Colon (tissue), 2 donors: ENCODE results near the gene ZNF677.
"Not testable (repeated sequence)": the region's sequence is repeated elsewhere in the genome, so short reads cannot be mapped to it uniquely, and the experiment has no call there.

Experiments
- FAIRE-seq: peaks from 2 replicates; lab custom pipeline; 2012; peaks lifted over from hg19 to GRCh38; lab: Jason Lieb, UNC
- donor health status: control.
- donor health status: control.

Gene ZNF677

DNA sequence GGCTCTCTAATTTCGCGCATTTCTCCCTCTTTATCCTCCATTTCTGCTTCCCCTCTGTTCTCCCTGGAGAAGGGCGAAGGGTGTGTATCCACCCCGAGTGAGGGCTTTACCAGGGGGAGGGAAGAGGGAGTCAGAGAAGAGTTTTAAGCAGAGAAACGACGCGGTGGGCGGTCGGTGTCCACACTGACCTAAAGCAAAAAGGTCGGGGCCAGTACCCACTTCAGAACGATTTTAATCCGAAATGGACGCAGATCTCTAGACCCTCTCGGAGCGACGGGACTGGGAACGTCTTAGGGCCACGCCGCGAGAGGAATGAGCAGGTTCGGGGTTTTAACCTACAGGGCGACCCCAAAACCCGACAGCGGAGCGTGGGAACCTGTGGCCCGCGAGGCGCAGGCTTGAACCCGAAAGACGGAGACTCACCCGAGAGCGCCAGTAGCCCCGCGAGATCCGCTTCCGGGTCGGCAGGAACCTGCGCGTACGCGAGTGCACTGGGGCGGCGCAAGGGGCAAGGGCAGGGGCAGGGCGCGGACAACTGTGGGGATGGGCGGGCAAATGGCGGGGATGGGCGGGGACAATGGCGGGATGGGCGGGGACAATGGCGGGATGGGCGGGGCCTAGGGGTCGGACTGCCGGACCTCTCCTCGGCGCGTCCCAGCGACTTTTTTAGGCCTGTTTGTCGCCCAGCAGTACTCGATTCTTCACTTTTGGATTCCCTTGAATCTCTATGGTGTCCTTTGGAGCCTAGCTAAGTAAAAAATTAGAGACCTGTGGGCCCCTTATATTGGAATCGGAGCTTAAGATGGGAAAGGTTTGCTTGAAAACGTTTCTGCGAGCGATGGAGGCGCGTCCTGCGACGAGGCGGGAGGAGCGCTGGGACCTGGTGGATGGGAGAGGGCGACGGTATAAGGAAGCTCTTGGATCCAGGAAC is at the start of gene ZNF677:
TSS of gene ZNF677 (minus strand) at position 463 of the 931 bp plus-strand sequence. CDS start 3,323 bp downstream, outside the sequence.
- FAIRE-seq = no peak

DNA sequence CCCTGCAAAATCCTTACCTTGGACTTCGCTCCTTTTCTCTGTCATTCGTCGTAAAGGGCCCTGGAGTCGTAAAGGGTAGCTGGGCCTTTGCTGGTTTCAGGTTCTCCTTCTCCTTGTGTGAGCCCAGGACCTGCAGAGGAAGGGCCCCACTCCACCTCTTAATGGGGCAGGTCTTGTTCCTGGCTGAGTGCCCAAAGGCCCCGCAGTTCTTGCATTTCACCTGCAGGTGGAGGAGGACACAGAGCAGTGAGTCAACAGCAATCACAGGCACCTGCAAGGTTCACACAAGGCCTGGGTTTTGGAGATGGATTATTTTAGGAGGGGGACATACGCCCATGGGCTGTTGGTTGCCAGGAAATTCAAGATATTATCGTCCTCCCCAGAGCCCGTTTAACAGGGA is 46.7 kb upstream of the ZNF677 start:
- FAIRE-seq = not testable (repeated sequence)

DNA sequence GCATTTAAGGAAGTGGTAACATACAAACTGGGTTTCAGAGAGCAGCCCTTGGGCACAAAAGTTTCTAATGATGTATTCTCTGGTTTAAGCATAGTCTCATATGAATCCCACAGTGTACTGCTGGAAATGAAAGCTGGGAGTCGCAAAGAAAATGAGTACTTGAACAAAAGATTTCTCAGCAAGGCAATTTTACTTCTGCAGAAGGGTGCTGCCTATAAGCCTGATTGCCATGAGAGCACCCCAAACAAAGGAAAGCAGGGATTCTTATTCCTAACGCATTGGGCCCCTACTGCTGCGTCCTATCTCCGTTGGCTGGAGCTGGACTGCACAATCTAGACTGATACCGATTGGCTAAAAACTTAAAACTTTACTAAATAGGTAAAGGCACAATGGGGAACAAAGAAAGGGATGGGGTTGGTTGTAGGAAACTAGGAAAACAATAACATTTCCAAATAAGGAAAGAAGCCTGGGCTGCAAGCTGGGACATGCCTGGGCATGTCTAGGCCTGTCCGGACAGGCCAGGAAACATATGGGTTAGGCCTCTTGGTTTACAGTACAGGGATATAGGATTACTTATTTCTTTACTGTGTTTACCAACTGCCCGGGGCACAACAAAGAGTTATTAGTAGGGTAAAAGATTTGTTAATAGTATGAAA is 40.2 kb upstream of the ZNF677 start:
- no peak for FAIRE-seq

DNA sequence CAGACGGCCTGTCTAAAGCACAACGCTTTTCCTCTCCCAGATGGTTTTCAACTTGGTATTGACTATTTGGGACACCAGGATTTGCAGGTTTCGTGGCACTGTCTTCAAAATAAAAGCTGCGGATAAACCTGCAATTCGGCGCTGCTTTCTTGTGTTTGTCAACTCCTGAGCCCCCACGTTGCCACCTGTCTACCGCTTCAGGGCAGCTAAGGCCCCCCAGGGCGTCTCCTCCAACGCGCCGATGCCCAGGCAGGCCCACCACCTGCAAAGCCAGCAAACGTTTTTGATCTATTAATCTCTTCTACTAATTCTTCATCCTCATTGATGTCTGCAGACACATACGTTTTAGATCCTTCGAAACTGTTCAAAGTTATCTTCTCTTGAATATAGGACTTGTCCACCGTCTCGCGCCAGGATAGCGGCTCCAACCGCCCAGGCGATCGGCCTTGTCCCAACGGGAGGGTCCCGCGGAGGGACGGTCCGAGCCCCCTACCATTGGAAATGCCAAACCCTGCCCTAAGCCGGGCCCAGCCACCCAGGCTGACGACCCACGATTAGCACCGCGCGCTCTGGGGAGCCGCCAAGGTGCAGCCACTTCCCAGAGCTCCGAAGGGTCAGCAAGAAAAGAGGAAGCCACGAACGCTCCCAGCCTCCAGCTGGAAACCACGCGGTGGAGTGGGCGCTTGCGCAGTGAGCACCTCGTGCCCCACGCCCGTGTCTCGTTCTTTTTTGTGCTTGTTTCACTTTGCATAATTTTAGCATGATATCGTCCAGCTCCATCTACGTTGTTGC is 36.3 kb upstream of the ZNF677 start:
- FAIRE-seq = no peak

DNA sequence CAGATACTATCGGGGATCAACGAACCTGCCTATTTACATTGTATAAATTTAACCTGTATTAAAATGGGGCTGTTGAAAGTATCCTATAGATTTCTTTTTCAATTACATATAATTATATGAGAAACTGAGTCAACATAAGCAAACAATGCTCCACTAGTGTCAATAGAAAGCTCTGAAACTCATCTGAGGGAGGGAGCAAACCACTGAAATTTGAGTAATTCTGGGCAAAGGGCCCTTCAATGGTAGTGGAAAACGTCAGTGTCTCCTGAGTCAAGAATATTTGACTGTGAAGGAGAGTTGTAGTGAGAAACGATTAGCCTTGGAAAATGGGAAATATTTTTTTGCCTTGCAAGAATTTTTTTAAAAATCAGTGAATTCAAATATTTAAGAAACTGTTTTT is 30.4 kb upstream of the ZNF677 start:
- no peak for FAIRE-seq

DNA sequence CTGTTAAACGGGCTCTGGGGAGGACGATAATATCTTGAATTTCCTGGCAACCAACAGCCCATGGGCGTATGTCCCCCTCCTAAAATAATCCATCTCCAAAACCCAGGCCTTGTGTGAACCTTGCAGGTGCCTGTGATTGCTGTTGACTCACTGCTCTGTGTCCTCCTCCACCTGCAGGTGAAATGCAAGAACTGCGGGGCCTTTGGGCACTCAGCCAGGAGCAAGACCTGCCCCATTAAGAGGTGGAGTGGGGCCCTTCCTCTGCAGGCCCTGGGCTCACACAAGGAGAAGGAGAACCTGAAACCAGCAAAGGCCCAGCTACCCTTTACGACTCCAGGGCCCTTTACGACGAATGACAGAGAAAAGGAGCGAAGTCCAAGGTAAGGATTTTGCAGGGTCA is 27.3 kb upstream of the ZNF677 start:
- FAIRE-seq = not testable (repeated sequence)

DNA sequence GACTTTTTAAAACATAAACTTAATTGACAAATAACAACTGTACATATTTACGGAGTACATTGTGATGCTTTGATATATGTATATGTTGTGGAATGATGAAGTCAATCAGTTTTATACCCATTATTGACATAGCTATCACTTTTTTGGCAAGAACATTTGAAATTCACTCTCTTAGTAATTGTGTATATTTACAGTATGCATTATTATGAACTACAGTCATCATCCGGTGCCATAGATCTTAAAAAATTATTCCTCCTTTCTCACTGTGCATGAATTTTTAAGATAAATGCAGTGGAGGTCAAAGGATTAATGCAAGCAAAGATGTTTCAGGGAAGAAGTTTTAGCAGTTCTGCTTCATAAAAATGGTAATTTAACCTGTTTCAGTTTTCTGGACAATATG is 20.8 kb upstream of the ZNF677 start:
- FAIRE-seq = no peak

DNA sequence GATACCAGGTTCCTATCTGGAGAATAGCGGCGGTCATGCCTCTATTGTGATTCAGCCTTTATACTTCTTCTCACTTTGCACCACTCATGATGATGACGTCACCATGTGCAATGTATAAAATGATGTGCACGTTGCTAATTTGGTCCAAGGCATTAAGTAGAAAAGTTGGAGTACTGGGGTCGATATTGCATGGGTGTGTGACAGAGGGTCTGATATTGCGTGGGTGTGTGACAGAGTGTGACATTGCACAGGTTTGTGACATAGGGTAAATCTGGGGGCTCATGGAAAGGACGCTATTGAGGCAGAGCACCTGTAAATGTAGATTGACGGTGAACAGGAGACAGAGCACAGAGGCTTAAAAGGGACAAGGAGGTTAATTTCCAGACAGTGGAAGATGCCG is 17.4 kb upstream of the ZNF677 start:
- FAIRE-seq = no peak

DNA sequence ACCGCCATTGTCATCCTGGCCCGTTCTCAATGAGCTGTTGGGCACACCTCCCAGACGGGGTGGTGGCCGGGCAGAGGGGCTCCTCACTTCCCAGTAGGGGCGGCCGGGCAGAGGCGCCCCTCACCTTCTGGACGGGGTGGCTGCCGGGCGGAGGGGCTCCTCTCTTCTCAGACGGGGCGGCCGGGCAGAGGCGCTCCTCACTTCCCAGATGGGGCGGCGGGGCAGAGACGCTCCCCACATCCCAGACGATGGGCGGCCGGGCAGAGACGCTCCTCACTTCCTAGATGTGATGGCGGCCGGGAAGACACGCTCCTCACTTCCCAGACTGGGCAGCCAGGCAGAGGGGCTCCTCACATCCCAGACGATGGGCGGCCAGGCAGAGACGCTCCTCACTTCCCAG is 15.2 kb upstream of the ZNF677 start:
- not testable (repeated sequence) for FAIRE-seq

DNA sequence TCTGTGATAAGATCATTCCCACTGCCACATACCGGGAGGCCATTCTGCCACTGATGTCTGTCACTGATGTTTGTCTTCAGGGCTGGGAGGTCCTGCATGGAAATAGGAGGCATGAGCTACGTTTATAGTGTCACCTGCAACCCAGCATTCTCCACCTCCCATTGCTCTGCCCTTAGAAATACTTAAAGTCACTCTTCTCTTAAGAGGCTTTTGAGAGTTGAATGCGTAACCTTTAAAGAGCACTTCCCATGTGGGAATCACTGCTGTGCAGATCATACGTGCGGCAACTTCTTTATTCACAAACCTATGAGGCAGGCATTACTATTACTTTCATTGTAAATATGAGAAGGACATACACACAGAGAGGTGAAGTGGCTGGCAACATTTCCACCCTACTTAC is 12.9 kb upstream of the ZNF677 start, which contains the start of gene VN1R4:
TSS of gene VN1R4 (minus strand) at position 101 of the 400 bp plus-strand sequence. CDS start at position 43, 58 bp downstream.
- not testable (repeated sequence) for FAIRE-seq

DNA sequence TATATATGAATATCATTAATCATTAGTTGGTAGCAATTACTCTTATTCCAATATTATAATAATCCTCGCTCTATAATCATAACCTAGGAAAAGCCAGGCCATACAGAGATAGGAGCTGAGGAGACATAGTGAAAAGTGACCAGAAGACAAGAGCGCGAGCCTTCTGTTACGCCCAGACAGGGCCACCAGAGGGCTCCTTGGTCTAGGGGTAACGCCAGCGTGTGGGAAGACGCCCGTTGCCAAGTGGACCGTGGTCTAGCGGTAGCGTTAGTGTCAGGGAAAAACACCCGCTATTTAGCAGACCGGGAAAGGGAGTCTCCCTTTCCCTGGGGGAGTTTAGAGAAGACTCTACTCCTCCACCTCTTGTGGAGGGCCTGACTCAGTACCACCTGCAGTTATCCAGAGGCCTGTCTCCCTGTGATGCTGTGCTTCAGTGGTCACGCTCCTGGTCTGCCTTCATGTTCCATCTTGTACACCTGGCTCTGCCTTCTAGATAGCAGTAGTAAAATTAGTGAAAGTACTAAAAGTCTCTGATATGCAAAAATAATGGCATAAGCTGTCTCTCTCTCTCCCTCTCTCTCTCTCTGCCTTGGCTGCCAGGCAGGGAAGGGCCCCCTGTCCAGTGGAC is 3.2 kb upstream of the ZNF677 start, which contains the start of gene VN1R2:
TSS of gene VN1R2 (plus strand) at position 578 of the 628 bp plus-strand sequence. CDS start 84 bp downstream, outside the sequence.
- FAIRE-seq = not testable (repeated sequence)

DNA sequence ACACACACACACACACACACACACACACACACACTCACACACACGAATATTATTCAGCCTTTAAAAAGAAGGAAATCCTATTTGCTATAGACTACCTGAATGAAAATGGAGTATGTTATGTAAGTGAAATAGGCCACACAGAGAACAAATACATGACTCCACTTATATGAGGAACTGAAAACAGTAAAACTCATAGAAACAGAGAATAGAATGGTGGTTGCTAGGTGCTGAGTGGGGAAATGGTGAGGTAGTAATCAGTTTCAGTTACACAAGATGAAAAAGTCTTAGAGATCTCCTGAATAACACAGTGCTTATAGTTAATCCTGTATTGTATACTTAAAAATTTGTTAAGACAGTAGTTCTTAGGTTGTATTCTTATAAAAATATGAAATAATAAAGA is 8.2 kb downstream of the ZNF677 start:
- no peak for FAIRE-seq

DNA sequence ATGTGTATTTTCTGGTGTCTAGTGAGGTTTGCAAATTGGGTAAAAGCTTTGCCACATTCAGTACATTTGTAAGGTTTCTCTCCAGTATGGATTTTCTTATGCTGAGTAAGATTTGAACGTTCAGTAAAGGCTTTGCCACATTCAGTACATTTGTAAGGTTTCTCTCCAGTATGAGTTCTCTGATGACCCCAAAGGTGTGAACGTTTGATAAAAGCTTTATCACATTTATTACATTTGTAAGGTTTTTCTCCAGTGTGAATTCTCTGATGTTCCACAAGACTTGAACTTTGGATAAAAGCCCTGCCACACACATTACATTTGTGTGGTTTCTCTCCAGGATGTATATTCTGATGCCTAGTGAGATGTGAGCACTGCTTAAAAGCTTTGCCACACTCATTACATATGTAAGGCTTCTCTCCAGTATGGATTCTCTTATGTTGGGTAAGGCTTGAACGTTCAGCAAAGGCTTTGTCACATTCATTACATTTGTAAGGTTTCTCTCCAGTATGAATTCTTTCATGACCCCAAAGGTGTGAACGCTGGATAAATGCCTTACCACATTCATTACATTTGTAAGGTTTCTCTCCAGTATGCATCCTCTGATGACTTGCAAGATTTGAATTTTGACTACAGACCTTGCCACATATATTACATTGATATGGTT is 17.4 kb downstream of the ZNF677 start:
- FAIRE-seq = no peak

DNA sequence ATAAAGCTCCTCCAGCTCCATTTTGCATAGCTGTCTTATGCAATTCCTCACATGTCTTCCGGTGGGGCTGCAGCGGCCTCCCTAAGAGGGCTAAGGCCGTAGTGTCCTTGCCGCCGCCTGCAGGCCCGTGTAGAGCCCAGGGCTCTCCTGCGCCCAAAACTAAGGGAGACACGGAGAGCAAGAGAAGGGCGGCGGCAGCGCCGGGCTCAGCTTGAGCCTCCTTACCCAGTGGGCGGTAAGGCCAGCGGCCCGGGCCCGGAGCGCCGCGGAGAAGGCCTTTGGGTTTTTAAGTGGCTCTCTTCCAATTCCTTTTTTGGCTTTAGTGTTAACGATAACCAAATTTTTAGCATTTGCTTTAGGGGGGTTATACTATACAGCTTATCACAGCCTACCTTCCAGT is 30.1 kb downstream of the ZNF677 start:
- FAIRE-seq = no peak

DNA sequence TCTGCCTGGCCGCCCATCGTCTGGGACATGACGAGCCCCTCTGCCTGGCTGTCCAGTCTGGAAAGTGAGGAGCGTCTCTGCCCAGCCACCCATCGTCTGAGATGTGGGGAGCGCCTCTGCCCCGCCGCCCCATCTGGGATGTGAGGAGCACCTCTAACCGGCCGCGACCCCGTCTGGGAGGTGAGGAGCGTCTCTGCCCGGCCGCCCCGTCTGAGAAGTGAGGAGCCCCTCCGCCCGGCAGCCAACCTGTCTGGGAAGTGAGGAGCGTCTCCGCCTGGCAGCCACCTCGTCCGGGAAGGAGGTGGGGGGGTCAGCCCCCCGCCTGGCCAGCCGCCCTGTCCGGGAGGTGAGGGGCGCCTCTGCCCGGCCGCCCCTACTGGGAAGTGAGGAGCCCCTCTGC is 32.0 kb downstream of the ZNF677 start:
- not testable (repeated sequence) for FAIRE-seq

DNA sequence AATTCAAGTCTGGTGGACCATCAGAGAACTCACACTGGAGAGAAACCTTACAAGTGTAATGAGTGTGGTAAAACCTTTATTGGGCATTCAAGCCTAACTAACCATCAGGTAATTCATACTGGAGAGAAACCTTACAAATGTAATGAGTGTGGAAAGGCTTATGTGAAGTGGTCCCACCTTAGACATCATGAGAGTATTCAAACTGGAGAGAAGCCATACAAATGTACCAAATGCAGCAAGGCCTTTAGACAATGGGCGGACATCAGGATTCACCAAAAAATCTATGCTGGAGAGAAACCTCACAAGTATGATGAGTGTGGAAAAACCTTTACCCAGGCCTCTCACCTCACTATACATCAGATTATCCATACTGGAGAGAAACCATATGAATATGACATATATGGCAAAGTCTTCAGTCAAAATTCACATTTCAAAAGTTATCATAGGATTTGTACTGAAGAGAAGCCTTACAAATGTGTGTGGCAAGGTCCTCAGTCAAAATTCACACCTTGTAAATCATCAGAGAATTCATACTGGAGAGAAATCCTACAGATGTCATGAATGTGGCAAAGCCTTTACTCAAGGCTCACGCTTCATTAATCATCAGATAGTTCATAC is 41.9 kb downstream of the ZNF677 start:
- FAIRE-seq = no peak

DNA sequence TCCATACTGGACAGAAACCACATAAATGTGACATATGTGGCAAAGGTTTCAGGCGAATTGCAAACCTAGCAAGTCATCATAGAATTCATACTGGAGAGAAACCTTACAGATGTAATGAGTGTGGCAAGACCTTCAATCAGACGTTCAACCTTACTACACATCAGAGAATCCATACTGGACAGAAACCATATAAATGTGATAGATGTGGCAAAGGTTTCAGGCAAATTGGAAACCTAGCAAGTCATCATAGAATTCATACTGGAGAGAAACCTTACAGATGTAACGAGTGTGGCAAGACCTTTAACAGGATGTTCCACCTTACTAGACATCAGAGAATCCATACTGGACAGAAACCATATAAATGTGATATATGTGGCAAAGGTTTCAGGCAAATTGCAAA is 43.1 kb downstream of the ZNF677 start:
- not testable (repeated sequence) for FAIRE-seq

DNA sequence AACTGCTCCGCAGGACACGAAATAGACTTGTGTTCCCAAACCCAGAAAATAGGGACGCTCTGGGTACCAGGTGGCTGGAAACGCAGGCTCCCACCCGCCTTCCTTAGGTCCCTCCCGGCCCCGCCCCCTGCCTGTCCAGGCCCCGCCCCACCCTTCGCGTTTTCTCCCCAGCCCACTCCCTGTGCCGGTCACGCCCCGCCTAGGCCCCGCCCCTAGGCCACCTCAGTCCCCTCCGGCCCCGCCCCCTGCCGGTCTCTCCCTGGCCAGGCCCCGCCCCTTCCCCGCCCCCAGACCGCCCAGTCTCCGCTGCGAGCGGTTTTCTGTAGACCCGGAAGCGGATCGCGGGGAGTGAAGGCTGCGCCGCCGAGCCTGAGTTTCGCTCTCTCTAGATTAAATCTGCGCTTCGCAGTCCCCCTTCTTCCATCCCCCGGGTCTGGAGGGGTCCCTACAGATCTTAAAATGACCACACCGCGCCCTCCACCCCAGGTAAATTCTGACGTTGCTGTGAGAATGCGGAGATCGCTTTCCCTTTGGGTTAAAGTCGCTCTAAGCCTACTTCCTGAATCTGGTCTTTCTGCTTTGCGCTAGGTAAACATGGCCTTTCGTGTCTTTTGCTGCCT is 57.8 kb downstream of the ZNF677 start:
- no peak for FAIRE-seq

DNA sequence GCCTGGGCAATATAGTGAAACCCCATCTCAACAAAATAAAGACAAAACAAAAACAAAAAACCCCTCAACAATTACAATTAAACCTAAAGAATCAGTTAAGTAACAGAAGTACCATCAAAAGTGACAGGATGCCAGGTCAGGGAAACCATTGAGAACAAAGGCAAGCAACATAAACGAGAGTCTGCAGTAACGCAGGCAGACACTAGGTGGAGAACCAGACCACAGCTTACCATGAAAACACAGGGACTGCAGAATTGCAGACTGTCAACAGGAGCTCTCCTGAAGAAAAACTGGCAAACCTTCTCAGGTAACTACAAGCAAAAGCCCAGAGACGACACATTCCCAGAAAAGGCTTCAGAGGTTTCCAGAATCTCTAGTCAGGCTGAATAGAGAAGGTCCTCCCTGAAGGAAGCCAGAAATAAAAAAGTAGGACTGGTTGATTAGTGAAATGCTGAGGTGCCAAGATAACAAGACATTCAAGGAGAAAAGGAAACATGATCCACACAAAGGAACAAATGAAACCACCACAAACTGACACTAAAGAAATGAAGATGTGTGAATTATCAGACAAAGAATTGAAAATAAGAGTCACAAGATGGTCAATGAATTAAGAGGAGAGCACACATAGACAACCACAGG is 59.3 kb downstream of the ZNF677 start:
- no peak for FAIRE-seq
